HepG2 (cell line): ENCODE measurements around the gene SMARCE1. TPM values are rescaled to one million over a fixed set of nuclear protein-coding genes. Genes with fewer than 3 reads are reported as not detected.
"Not testable (repeated sequence)": the region's sequence is repeated elsewhere in the genome, so short reads cannot be mapped to it uniquely, and the experiment has no call there.

Experiments
- ATAC-seq: fragments of 200-7000 bp; cut with Tn5 transposase; 3 replicates; pipeline ENCODE4 v1.9.1; 2020; ENCODE audit warnings: mild to moderate bottlenecking, moderate library complexity
- BruUV-seq: library from RNA; stranded (reverse); fragments of 400-500 nt; replicated peaks from 2 replicates; lab custom pipeline; 2021; lab: Mats Ljungman, UMichigan
- CTCF ChIA-PET: fragments of 300-600 bp; formaldehyde crosslinking; extraction: SDS; loops from one replicate; lab custom pipeline; 2021; ENCODE audit warnings: low total read pairs, inconsistent platforms, low intra/inter-chr PET ratio; lab: Yijun Ruan, JAX
- POLR2A ChIA-PET: fragments of 350-600 bp; sonication (Branson Sonifier 250); formaldehyde crosslinking; loops from one replicate; lab custom pipeline; 2020; ENCODE audit warnings: antibody characterized with exemption, inconsistent platforms; lab: Yijun Ruan, JAX
- DNase-seq: peaks from one replicate; pipeline ENCODE4 v3.0.0-alpha.2; 2015; ENCODE audit warnings: low spot score
- FAIRE-seq: peaks from 3 replicates; lab custom pipeline; 2011; peaks lifted over from hg19 to GRCh38; lab: Jason Lieb, UNC
- H2AFZ ChIP-seq: one replicate; pipeline ENCODE4 v1.6.1; 2011; ENCODE audit warnings: low read length, inconsistent platforms
- H3K27ac ChIP-seq: fragments of 300-600 bp; 3 replicates; pipeline ENCODE4 v1.8.0; 2011; ENCODE audit warnings: mixed run types, mild to moderate bottlenecking, mixed read lengths, low read length, inconsistent platforms; ENCODE audit not compliant: insufficient read depth; ENCODE audit errors: extremely low read length
- H3K27me3 ChIP-seq, 2 experiments: fragments of 200-600 bp in 1 of 2; 2 replicates in 1 of 2; 3 replicates in 1 of 2; pipeline versions ENCODE4 v1.6.0 to v1.8.0; 2011; ENCODE audit warnings: low read length in 2 of 2, mild to moderate bottlenecking in 2 of 2, moderate library complexity in 2 of 2, inconsistent platforms in 1 of 2; ENCODE audit not compliant: insufficient read depth in 2 of 2, control insufficient read depth in 1 of 2
- H3K36me3 ChIP-seq, 2 experiments: fragments of 200-600 bp in 1 of 2; replicated peaks in 1 of 2; 2 replicates in 1 of 2; 3 replicates in 1 of 2; pipeline versions ENCODE4 v1.5.1 to v1.8.0; 2011; ENCODE audit warnings: low read length in 2 of 2, inconsistent platforms in 1 of 2; ENCODE audit not compliant: insufficient read depth in 2 of 2, control insufficient read depth in 1 of 2
- H3K4me1 ChIP-seq: 2 replicates; pipeline ENCODE4 v1.5.1; 2012; ENCODE audit warnings: low read length, inconsistent platforms; ENCODE audit not compliant: insufficient read depth
- H3K4me2 ChIP-seq: 2 replicates; pipeline ENCODE4 v1.6.0; 2011; ENCODE audit warnings: low read depth, low read length, inconsistent platforms
- H3K4me3 ChIP-seq, 3 experiments: fragments of 200-600 bp in 1 of 3; sonication (generic), shearing (Covaris generic) in 1 of 3; replicated peaks in 1 of 3; 2 replicates each; pipeline ENCODE4 v1.5.1; 2011 to 2016; ENCODE audit warnings: low read length in 3 of 3, inconsistent platforms in 2 of 3, low read depth in 2 of 3, mild to moderate bottlenecking in 2 of 3, control low read depth in 1 of 3, mixed read lengths in 1 of 3; ENCODE audit not compliant: insufficient read depth in 1 of 3
- H3K79me2 ChIP-seq: one replicate; pipeline ENCODE4 v1.6.1; 2011; ENCODE audit warnings: low read length, inconsistent platforms; ENCODE audit not compliant: insufficient read depth
- H3K9ac ChIP-seq: 2 replicates; pipeline ENCODE4 v1.6.0; 2011; ENCODE audit warnings: mild to moderate bottlenecking, low read depth, low read length, inconsistent platforms; ENCODE audit not compliant: insufficient read depth
- H3K9me3 ChIP-seq: 2 replicates; pipeline ENCODE4 v1.5.1; 2012; ENCODE audit warnings: mild to moderate bottlenecking, low read length
- H4K20me1 ChIP-seq: 2 replicates; pipeline ENCODE4 v1.6.0; 2011; ENCODE audit warnings: inconsistent platforms, mild to moderate bottlenecking, low read length, moderate library complexity; ENCODE audit not compliant: insufficient read depth
- JUND ChIP-seq: sonication (generic); formaldehyde crosslinking; IDR thresholded peaks from 2 replicates; pipeline ENCODE4 v1.8.0; 2022; ENCODE audit warnings: mild to moderate bottlenecking, missing genetic modification reagents
- ZNF747 ChIP-seq: sonication (generic); formaldehyde crosslinking; IDR thresholded peaks from 2 replicates; pipeline ENCODE4 v1.8.1; 2023; ENCODE audit warnings: missing genetic modification reagents, mild to moderate bottlenecking, borderline replicate concordance
- WGBS: methylation state at CpG from one replicate; pipeline ENCODE4 v1.1.6; 2017; ENCODE audit warnings: low lambda C conversion rate; 5-methylcytosine and 5-hydroxymethylcytosine counted together
- in situ Hi-C: cut with HindIII; loops from 2 replicates; pipeline ENCODE4 v1.10.0; 2017; ENCODE audit warnings: low pct_unique_long_range_greater_than_20kb; ENCODE audit not compliant: extremely low pct_ligation_motif_present
- intact Hi-C: fragments of 100-400 bp; cut with micrococcal nuclease; formaldehyde crosslinking; loops from one replicate; pipeline ENCODE4 v1.10.0; 2022; ENCODE audit not compliant: unreplicated experiment
- polyA plus RNA-seq, 8 experiments: library from polyadenylated mRNA; depleted of rRNA in 3 of 8; stranded (reverse) in 7 of 8; unstranded in 1 of 8; fragments of >200 nt; fragmentation: Illumina TruSeq in 4 of 8; extraction: Trizol in 4 of 8; gene quantifications; 2 replicates each; pipeline versions ENCODE4 v1.2.1 to v1.2.3, GENCODE V29; 2011 to 2016; ENCODE audit warnings: low read depth in 4 of 8, missing spikeins in 1 of 8, mixed read lengths in 1 of 8; ENCODE audit not compliant: insufficient read depth in 1 of 8
- total RNA-seq, 5 experiments: library from RNA; depleted of rRNA; stranded (reverse); fragments of >200 nt; fragmentation: Illumina TruSeq; extraction: Trizol; gene quantifications; 2 replicates each; pipeline ENCODE4 v1.2.3, GENCODE V29; 2016; ENCODE audit warnings: low read depth in 1 of 5
- TF ChIP-seq, protein P1 (sequence below): sonication (generic); formaldehyde crosslinking; IDR thresholded peaks from 2 replicates; pipeline ENCODE4 v1.4.0; 2020; ENCODE audit warnings: missing genetic modification reagents
- TF ChIP-seq, protein P2 (sequence below): sonication (generic); IDR thresholded peaks from 2 replicates; pipeline ENCODE4 v1.6.1; 2016; ENCODE audit warnings: low read depth, borderline replicate concordance

SMARCE1 gene
- total and polyA plus RNA-seq, 2 of the 13 experiments (the other 11 are each of a cell fraction or from before 2014, with no cell fraction given), result 43.5 to 127 TPM

- no peak for DNase-seq
- ChIA-PET POLR2A (no interaction called here), CTCF (no interaction called here)
- WGBS, result 12% methylated on average over 2 of the region's 2 CpGs
- Histone ChIP-seq H2AFZ (no peak overlapping the region), H3K4me2 (no peak overlapping the region), H3K27me3 (peaks cover 0 to 4% of the 10 kb centered on the region in 2 experiments; a peak in 1 of 5 replicates), H3K9ac (no peak overlapping the region), H3K27ac (no peak overlapping the region), H3K9me3 (no peaks in the 10 kb centered on the region; the same call in 1 of the 2 replicates), H4K20me1 (no peaks in the 10 kb centered on the region), H3K36me3 (no peaks in the 10 kb centered on the region), H3K79me2 (no peaks in the 10 kb centered on the region), H3K4me1 (no peaks in the 10 kb centered on the region), H3K4me3 (no peak overlapping the region)
- intact Hi-C loops, result no loop called here
- no peak for FAIRE-seq
- no peak for ATAC-seq
- BruUV-seq, result no TSS peak
- TF ChIP-seq, protein P1, sequence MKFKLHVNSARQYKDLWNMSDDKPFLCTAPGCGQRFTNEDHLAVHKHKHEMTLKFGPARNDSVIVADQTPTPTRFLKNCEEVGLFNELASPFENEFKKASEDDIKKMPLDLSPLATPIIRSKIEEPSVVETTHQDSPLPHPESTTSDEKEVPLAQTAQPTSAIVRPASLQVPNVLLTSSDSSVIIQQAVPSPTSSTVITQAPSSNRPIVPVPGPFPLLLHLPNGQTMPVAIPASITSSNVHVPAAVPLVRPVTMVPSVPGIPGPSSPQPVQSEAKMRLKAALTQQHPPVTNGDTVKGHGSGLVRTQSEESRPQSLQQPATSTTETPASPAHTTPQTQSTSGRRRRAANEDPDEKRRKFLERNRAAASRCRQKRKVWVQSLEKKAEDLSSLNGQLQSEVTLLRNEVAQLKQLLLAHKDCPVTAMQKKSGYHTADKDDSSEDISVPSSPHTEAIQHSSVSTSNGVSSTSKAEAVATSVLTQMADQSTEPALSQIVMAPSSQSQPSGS (CRISPR knock-in tag), result no peak
- TF ChIP-seq, protein P2, sequence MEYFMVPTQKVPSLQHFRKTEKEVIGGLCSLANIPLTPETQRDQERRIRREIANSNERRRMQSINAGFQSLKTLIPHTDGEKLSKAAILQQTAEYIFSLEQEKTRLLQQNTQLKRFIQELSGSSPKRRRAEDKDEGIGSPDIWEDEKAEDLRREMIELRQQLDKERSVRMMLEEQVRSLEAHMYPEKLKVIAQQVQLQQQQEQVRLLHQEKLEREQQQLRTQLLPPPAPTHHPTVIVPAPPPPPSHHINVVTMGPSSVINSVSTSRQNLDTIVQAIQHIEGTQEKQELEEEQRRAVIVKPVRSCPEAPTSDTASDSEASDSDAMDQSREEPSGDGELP, result no peak
- no peak for TF ChIP-seq ZNF747 (CRISPR knock-in tag)
- no peak for TF ChIP-seq JUND
- in situ Hi-C loops, result no loop called here
Measured at GRCh38 chr17:40588552-40588951, 59.1 kb downstream of the SMARCE1 start.

- DNase-seq, H3K4me3 ChIP-seq, H3K79me2 ChIP-seq, H3K9me3 ChIP-seq, H3K27me3 ChIP-seq, H2AFZ ChIP-seq, BruUV-seq, H4K20me1 ChIP-seq, CTCF ChIA-PET, H3K4me2 ChIP-seq, POLR2A ChIA-PET, H3K9ac ChIP-seq, in situ Hi-C loops, FAIRE-seq, intact Hi-C loops, ATAC-seq, H3K4me1 ChIP-seq, H3K27ac ChIP-seq, H3K36me3 ChIP-seq: not testable (repeated sequence)
- WGBS, result under 1% methylated on average over 3 of the region's 3 CpGs
Measured at GRCh38 chr17:40586264-40586663, 61.4 kb downstream of the SMARCE1 start.

GRCh38 chr17:40584950-40585349 lies 62.7 kb downstream of the SMARCE1 start:
- H2AFZ ChIP-seq, H4K20me1 ChIP-seq, H3K79me2 ChIP-seq, H3K4me1 ChIP-seq, H3K4me2 ChIP-seq, DNase-seq, in situ Hi-C loops, H3K9ac ChIP-seq, H3K4me3 ChIP-seq, intact Hi-C loops, ATAC-seq, POLR2A ChIA-PET, CTCF ChIA-PET, BruUV-seq, H3K27me3 ChIP-seq, FAIRE-seq, H3K27ac ChIP-seq, H3K9me3 ChIP-seq, H3K36me3 ChIP-seq: not testable (repeated sequence)
- 6% methylated on average over 2 of the region's 2 CpGs for WGBS
